LHCN-M2 (cell line): ENCODE data around the gene OR13C3. TPM values are rescaled to one million over a fixed set of nuclear protein-coding genes. Genes with fewer than 3 reads are reported as not detected.
"Not testable (repeated sequence)": the region's sequence is repeated elsewhere in the genome, so short reads cannot be mapped to it uniquely, and the experiment has no call there.

Source experiments
- DNase-seq: peaks from one replicate; pipeline ENCODE4 v3.0.0-alpha.2; 2012; ENCODE audit warnings: low read depth
- polyA plus RNA-seq: library from polyadenylated mRNA; unstranded; fragments of >200 nt; gene quantifications from one replicate; pipeline ENCODE4 v1.2.1, GENCODE V29; 2012; ENCODE audit warnings: missing spikeins
- total RNA-seq: library from RNA; depleted of rRNA; stranded (reverse); fragments of >200 nt; gene quantifications from 2 replicates; pipeline ENCODE4 v1.2.3, GENCODE V29; 2014; rRNA removed

OR13C3 gene
- total RNA-seq = not detected in 2 replicates
- polyA plus RNA-seq = not detected

- no peak for DNase-seq
Observed at GRCh38 chr9:104536756-104537155, at the start of gene OR13C3. Gene OR13C3 (minus strand): TSS chr9:104536856. CDS start chr9:104536723, 133 bp downstream.

GRCh38 chr9:104580562-104580961 lies 43.9 kb upstream of the OR13C3 start:
- no peak for DNase-seq

DNA sequence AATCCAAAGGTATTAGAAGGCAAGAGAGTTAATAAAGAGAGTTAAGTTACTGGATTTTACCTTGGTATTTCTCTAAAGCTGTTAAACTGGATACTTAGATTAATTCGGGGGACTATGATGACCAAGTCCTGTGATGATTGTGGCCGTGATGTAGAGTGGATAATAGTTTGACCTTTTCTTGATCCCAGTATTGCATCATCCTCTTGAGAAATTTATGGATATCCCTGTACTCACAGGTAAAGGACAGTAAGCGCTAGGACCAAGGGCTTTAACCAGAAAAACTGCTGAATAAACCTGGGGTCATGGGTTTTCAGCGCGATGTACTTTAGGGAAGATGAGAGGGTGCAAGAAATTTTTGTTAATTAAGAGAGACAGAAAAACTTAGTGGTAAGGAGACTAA lies 40.6 kb upstream of the OR13C3 start:
- no peak for DNase-seq

- DNase-seq = peak; percentile 13
Observed at GRCh38 chr9:104575456-104575855, 38.8 kb upstream of the OR13C3 start.

- DNase-seq = no peak
Observed at GRCh38 chr9:104572612-104573011, 36.0 kb upstream of the OR13C3 start.

GRCh38 chr9:104568868-104569267 lies 32.2 kb upstream of the OR13C3 start, which contains the start of gene OR13C8:
Gene OR13C8 (plus strand): TSS chr9:104569168. CDS start chr9:104569168, 0 bp downstream.
- DNase-seq = no peak

DNA sequence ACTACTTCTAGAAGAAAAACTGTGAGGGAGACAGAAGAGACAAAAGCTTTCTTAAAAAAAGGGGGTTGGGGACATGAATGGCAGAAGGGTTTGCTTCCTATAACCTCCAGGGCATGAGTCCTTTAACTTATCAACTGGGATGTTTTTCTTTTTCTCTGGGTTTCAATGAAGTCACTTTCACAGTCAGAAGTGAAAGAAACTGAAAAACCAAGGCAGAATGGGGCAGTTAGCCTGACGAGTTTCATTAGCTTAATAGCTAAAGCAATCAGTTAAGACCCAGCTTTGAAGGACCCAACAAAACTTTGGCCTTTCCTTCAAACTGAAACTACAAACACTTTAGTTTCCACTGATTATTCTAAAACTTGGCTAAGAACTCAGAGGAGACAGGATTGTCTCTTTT lies 27.7 kb upstream of the OR13C3 start:
- no peak for DNase-seq

GRCh38 chr9:104556830-104557634 lies 20.4 kb upstream of the OR13C3 start:
- no peak for DNase-seq

GRCh38 chr9:104555521-104555920 lies 18.9 kb upstream of the OR13C3 start:
- peak; percentile 10 for DNase-seq

GRCh38 chr9:104553261-104553660 lies 16.6 kb upstream of the OR13C3 start:
- DNase-seq = peak; percentile 75

GRCh38 chr9:104544644-104545043 lies 8.0 kb upstream of the OR13C3 start:
- no peak for DNase-seq

DNA sequence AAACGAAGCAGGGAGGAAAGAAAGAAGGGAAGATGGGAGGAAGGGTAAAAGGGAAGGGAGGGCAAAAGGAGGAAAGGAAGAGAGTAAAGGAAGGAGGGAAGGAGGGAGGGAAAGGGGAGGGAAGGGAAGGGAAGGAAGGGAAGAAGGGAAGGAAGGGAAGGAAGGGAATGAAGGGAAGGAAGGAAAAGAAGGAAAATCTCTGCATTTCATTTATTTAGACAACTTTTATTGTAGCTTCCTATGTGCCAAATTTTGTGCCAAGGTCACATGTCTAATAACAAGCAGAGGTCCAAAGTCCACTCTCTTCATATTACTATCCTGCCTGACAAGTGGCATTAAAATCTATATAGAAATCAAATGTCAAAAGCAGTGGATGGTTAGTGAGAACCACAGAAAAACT lies 2.6 kb upstream of the OR13C3 start:
- DNase-seq = no peak

- DNase-seq = no peak
Observed at GRCh38 chr9:104527109-104527508, 9.5 kb downstream of the OR13C3 start, which contains the start of gene OR13C4. Gene OR13C4 (minus strand): TSS chr9:104527209. CDS start chr9:104527209, 0 bp downstream.

DNA sequence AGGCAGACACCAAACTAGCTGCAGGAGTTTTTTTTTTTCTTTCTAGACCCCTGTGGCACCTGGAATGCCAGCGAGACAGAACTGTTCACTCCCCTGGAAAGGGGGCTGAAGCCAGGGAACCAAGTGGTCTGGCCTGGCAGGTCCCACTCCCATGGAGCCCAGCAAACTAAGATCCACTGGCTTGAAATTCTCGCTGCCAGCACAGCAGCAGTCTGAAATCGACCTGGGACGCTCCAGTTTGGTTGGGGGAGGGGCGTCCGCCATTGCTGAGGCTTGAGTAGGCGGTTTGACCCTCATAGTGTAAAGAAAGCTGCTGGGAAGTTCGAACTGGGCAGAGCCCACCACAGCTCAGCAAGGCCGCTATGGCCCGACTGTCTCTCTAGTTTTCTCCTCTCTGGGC lies 16.4 kb downstream of the OR13C3 start:
- not testable (repeated sequence) for DNase-seq

- no peak for DNase-seq
Observed at GRCh38 chr9:104514901-104515300, 21.8 kb downstream of the OR13C3 start.

GRCh38 chr9:104506565-104506964 lies 30.1 kb downstream of the OR13C3 start:
- no peak for DNase-seq

GRCh38 chr9:104503963-104504362 lies 32.7 kb downstream of the OR13C3 start, which contains the start of gene OR13F1:
Gene OR13F1 (plus strand): TSS chr9:104504263. CDS start chr9:104504263, 0 bp downstream.
- no peak for DNase-seq

DNA sequence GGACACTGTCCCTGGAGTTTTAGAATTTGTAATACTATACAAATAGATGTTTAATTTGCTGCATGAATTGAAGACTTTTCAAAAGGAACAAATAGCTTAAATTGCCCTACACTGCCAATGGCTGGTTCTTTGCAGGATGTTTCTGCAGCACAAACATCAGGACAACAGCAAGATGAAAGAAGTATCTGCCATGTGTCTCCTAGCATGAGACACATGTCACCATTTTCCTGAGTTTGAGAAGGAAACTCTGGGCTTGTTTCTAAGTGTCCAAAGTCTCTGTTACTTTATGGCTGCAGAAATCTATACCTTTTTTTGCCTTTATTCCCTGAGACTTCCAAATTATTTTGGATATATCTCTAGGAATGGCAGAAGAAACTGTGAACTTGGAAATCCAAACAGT lies 33.2 kb downstream of the OR13C3 start:
- no peak for DNase-seq

DNA sequence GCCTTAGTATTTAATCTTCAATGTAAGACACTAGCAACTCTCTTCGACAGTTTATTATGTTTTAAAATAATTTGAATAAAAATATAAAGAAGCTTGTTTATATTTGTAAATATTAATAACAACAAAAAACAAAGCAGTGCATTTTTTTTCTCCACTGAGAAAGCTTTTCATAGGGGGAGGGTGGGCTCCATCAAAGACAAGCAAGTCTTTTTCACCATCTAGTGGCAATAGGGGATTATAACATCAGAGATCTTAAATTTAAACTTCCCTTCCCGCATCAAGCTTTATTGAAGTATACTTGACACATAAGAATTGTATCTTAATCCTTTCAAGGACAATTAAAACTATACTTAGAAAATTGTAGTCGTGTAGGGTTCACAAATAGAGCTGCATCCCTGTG lies 41.8 kb downstream of the OR13C3 start:
- peak; percentile 2 for DNase-seq
